GM18951 (cell line): Measurements from ENCODE around the gene RUFY2.
"Not testable (repeated sequence)": the region's sequence is repeated elsewhere in the genome, so short reads cannot be mapped to it uniquely, and the experiment has no call there.

Experiments used
- POLR2A ChIP-seq: IDR thresholded peaks from 4 replicates; pipeline ENCODE4 v1.6.1; 2011; ENCODE audit warnings: mild to moderate bottlenecking; ENCODE audit not compliant: insufficient read length, insufficient read depth; ENCODE audit errors: extremely low read depth
- in situ Hi-C: fragments of 300-500 bp; cut with MboI; formaldehyde crosslinking; loops from one replicate; pipeline ENCODE4 v1.12.0; 2022; ENCODE audit warnings: low sequenced_read_pairs, mixed read lengths, inconsistent platforms; ENCODE audit not compliant: unreplicated experiment

The RUFY2 gene, protein sequence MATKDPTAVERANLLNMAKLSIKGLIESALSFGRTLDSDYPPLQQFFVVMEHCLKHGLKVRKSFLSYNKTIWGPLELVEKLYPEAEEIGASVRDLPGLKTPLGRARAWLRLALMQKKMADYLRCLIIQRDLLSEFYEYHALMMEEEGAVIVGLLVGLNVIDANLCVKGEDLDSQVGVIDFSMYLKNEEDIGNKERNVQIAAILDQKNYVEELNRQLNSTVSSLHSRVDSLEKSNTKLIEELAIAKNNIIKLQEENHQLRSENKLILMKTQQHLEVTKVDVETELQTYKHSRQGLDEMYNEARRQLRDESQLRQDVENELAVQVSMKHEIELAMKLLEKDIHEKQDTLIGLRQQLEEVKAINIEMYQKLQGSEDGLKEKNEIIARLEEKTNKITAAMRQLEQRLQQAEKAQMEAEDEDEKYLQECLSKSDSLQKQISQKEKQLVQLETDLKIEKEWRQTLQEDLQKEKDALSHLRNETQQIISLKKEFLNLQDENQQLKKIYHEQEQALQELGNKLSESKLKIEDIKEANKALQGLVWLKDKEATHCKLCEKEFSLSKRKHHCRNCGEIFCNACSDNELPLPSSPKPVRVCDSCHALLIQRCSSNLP

DNA sequence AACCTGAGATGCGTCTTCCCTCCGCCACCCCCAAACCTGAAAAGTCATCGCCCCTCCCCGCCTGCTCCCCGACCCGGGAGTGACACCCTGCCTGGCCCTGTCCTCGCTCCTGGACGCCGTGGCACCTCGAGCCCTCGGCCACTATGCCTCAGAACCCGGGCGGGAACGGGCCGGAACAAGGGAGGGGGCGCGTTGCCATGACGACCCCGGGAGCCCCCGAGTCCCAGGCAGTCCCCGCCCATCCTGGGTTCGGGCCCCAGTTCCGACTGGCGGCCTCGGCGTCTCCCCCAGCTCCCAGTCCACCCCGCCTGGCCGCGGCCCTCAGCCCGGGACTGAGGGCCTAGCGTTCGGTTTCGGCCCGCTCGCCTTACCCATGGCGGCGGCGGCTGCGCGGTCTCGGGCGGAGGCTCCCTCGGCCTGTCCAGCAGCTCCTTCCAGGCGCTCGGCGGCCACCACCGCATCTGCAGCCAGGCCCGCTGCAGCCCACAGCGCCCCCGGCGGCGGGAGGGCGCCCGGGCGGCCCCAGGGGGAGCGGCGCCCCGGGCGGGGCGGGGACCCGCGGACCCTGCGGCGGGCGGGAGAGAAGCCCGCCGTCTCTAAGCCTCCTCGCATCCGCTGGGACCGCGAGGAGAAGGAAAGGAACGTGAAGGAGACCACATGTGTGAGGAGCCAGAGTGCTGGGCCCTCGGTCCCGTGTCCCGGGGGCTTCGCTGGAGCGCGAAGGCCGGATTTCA, at the start of gene RUFY2:
RUFY2 (minus strand) TSS at position 463 of the 734 bp plus-strand sequence; CDS start at position 375, 88 bp downstream.
- TF ChIP-seq POLR2A = peak; percentile 69
- in situ Hi-C loops = no loop called here

DNA sequence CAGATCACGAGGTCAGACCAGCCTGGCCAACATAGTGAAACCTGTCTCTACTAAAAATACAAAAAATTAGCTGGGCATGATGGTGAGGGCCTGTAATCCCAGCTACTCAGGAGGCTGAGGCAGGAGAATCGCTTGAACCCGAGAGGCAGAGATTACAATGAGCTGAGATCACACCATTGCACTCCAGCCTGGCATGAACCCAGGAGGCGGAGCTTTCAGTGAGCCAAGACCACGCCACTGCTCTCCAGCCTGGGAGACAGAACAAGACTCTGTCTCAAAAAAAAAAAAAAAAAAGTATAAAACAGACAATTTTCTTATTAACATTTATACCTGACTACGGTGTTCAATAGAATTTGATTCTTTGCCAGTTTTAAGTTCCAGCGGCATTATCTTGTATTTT, 42.6 kb upstream of the RUFY2 start:
- in situ Hi-C loops = not testable (repeated sequence)

DNA sequence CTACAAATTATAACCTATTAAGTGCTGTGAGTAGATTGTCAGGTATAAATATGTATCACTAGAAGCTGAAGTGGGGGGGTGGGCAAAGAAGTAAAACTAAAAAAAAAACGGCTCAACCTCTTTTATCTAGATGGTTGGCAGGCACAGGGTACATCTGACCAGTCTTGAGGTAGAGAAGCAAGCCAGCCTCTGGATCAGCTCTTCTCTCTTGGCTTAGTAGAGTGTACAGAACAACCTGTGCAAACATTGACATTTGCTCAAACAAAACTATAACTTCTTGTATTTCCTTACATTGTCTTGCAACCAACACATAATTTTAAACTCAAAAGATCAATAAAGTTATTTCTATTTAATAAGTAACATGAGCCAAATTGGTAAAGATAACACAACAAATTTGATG, 39.1 kb upstream of the RUFY2 start:
- in situ Hi-C loops = no loop called here

DNA sequence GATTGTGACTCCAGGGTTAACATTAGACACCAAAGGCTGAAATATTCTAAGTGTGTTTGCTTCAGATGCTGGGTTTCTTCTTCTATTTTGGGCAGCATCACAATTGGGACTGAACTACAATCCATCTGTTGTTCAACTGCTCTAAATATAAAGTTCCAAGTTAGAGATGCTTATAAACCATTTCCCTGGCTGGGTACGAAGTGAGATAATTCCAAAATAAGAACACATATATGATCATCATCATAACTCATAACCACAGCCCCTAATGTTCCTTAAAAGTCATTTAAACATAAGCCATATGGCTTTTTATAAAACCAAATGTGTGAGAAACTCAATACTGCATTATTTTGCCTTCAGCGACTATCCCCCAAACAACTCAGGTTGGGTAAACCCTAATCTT, 35.9 kb upstream of the RUFY2 start:
- in situ Hi-C loops = no loop called here
- TF ChIP-seq POLR2A = no peak

More for the DNA sequence above, 39.1 kb upstream of the RUFY2 start:
- no peak for TF ChIP-seq POLR2A

DNA sequence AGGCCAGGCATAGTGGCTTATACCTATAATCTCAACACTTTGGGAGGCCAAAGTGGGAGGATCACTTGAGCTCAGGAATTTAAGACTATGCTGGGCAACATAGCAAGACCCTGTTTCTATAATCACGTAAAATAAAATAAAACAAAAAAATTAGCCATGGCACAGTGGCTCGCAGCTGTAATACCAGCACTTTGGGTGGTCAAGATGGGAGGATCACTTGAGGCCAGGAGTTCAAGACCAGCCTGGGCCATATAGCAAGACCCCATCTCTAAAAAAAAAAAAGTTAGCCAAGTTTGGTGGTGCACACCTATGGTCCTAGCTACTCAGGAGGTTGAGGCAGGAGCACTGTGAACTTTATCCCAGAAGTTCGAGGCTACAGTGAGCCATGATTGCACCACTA, 33.8 kb upstream of the RUFY2 start:
- TF ChIP-seq POLR2A = no peak
- in situ Hi-C loops = no loop called here

DNA sequence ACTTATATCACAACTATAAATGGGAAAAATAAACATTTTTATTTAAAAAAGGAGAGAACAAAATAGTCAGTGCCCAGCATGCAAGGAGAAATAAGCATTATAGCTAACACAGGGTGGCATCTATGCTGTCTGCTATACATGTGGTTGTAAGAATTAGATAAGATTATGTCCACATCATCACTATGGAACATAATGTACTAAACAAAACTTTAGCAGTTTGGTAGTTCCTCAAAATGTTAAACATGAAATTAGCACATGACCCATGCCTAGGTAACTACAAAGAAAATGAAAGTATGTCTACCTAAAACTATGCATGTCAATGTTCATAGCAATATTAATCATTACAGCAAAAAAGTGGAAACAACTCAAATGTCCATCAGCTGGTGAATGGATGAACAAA, 28.7 kb upstream of the RUFY2 start:
- no peak for TF ChIP-seq POLR2A
- in situ Hi-C loops = no loop called here

DNA sequence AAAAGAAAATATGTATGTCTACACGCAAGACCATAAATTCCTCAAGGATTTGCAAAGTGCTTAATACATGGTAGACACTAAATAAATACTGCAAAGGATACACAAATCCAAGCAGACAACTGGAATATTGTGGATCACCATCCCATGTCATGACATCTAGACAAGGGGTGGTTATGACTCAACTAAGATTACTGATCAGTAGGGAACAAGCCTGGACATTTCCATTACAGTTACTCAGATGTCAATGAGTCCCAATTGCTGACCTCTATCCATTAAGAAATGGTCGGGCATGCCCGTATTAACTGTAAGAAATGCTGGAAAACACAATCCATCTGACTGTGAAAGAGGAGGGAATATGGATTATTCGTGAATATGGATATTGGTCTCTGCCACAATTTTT, 27.6 kb upstream of the RUFY2 start:
- in situ Hi-C loops = no loop called here
- TF ChIP-seq POLR2A = no peak

DNA sequence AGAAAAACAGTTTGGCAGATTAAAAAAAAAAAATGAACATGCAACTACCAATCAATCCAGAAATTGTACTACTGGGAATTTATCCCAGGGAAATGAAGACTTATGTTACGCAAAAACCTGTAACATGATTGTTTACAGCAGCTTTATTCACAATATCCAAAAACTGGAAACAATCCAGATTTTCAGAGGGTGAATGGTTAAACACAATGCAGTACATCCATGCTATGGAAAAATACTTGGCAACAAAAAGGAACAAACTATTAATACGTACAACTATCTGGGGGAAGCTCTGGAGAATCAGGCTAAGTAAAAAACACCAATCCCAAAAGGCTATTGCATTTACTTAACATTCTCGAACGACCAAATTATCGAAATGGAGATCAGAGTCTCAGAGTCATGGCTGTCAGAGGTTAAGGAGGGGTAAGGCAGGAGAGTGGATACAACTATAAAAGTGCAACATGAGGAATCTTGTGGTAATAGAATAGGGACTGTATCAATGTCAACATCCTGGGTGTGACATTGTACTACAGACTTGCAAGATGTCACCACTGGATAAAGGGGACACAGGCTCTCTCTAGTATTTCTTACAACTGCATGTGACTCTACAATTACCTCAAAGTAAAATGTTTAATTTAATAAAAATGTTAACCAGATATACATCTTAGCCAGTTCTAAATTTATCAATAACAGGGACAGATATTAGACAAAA, 21.5 kb upstream of the RUFY2 start:
- in situ Hi-C loops = no loop called here
- no peak for TF ChIP-seq POLR2A

DNA sequence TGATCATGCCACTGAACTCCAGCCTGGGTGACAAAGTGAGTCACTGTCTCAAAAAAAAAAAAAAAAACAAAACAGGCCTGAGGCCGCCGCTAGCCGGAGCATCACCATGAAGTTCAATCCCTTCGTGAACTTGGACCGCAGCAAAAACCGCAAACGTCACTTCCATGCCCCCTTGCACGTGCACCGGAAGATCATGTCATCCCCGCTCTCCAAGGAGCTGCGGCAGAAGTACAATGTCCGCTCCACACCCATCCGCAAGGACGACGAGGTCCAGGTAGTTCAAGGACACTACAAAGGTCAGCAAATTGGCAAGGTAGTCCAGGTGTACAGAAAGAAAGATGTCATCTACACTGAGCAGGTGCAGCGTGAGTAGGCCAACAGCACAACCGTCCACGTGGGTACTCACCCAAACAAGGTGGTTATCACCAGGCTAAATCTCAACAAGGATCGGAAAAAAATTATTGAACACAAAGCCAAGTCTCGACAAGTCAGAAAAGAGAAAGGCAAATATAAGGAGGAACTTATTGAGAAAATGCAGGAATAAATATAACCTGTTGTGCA, 17.5 kb upstream of the RUFY2 start:
- TF ChIP-seq POLR2A = no peak
- in situ Hi-C loops = no loop called here

DNA sequence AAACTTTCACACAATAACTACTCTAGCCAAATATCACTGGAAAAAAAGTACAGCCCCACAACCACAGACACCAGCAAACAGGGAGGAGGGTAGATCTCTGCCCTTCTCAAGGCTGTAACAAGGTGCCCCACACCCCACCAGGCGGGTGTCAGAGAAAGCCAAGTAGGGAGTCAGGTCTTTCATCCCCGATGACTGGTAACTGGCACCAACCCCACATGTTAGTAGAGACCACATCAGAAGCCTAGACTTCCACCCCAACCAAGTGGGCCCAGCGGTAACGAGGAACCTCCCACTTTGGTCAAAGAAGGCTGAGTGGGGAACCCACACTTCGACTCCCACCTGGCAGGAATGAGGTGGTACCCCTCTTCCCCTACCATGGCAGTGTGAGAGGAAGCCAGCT, 16.4 kb upstream of the RUFY2 start:
- in situ Hi-C loops = no loop called here
- TF ChIP-seq POLR2A = no peak

DNA sequence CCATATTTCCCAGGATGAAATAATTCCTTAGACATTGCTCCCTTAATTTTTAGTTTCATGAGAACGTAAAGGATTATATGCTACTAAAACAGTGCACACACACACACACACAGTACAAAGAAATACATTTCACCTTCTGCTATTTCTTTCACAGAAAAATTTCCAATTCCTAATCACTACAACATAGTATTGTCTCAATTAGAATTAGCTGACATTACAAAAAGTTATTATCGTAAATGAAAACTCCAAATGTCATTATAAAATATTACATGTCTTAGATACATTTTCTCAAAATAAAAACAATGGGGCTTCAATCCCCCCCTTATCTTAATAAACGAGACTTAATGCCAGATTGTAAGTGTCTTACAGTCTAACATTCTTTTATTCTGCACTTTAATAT, 12.3 kb upstream of the RUFY2 start:
- in situ Hi-C loops = no loop called here

DNA sequence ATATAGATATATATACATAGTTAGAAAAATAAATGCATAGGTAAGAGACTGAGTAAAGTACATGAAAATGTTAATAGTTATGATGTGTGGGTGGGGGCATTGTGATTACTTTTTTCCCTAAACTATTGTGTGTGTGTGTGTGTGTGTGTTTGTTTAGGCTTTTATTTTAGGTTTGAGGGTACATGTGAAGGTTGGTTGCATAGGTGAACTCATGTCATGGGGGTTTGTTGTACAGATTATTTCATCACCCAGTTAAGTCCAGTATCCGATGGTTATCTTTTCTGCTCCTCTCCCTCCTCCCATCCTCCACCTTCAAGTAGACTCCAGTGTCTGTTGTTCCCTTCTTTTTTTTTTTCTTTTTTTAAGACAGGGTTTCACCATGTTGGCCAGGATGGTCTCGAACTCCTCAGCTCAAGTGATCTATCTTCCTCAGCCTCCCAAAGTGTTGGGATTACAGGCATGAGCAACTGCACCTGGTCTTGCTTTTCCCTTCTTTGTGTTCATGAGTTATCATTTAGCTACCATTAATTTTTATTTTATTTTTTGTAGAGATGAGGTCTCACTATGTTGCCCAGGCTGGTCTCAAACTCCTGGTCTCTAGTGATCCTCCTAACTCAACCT, 1.9 kb upstream of the RUFY2 start:
- TF ChIP-seq POLR2A = no peak
- in situ Hi-C loops = no loop called here

More for the DNA sequence above, 12.3 kb upstream of the RUFY2 start:
- no peak for TF ChIP-seq POLR2A
